Measurements from ENCODE around the gene UPF3A. TPM values are rescaled to one million over a fixed set of nuclear protein-coding genes. Genes with fewer than 3 reads are reported as not detected.

UPF3A gene, protein sequence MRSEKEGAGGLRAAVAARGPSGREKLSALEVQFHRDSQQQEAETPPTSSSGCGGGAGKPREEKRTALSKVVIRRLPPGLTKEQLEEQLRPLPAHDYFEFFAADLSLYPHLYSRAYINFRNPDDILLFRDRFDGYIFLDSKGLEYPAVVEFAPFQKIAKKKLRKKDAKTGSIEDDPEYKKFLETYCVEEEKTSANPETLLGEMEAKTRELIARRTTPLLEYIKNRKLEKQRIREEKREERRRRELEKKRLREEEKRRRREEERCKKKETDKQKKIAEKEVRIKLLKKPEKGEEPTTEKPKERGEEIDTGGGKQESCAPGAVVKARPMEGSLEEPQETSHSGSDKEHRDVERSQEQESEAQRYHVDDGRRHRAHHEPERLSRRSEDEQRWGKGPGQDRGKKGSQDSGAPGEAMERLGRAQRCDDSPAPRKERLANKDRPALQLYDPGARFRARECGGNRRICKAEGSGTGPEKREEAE
- total RNA-seq = 10 to 100 TPM; 53.3 to 58.8 TPM

DNA sequence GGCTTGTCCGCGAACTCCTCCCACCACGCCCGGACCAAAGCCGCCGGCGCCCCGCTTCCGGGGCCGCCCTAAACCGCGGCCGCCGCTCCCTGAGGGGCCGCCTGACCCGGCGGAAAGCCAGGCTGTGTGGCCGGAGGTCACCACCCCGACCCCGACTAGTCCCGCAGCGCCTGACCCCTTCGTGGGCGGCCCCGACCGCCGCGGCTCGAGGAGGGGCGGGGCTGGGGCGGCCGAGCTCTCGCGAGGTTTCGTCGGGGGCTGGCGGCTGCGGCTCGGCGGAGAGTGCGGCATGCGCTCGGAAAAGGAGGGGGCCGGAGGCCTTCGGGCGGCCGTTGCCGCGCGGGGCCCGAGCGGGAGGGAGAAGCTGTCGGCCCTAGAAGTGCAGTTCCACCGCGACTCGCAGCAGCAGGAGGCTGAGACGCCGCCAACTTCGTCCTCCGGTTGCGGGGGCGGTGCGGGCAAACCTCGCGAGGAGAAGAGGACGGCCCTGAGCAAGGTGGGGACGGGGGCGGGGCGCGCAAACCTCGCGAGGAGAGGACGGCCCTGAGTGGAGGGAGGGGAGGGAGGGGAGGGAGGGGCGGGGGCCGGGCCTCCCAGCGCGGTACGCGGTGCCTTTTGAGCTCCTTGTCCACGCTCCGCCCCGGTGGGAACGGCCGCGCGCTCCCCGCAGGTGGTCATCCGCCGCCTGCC, at the start of gene UPF3A:
Gene UPF3A (plus strand): TSS at position 251 of the 690 bp plus-strand sequence. CDS start 39 bp downstream, at position 290.
- ATAC-seq = peak; percentile 85
- peaks cover 49% of the 10 kb centered on the region for H3K4me1 Mint-ChIP-seq (ENCODE audit: low read depth)
- peak; percentile 92 for DNase-seq
- CTCF ChIA-PET = interaction anchor here (0.6 to 1.0 kb wide), 2 partner anchors 44 to 58 kb away, joined by 3 read pairs; no protein-coding TSS in a partner anchor
- H3K4me3 Mint-ChIP-seq = peak within 1 kb of the TSS; percentile 80
- H3K27me3 Mint-ChIP-seq (ENCODE audit: low read depth) = no peaks in the 10 kb centered on the region
- no peaks in the 10 kb centered on the region for H3K9me3 Mint-ChIP-seq (ENCODE audit: insufficient read depth)
- peak within 1 kb of the TSS; percentile 94 for H3K27ac Mint-ChIP-seq
- POLR2A ChIA-PET = interaction anchor here (0.7 to 2.0 kb wide), 5 partner anchors 25 to 60 kb away, joined by 3 to 5 read pairs (median 3); no protein-coding TSS in a partner anchor
- peaks cover 41% of the 10 kb centered on the region for H3K36me3 Mint-ChIP-seq (ENCODE audit: low read depth)

DNA sequence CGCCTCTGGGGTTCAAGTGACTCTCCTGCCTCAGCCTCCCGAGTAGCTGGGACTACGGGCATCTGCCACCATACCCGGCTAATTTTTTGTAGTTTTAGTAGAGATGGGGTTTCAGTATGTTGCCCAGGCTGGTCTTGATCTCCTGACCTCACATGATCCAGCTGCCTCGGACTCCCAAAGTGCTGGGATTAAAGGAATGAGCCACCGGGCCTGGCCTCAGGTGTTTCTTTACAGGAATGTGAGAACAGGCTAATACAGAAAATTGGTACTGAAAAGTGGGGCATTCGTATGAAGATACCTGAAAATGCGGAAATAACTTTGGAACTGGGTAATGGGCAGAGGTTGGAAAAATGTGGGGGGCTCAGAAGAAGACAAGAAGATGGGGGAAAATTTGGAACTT, 49.5 kb upstream of the UPF3A start:
- CTCF ChIA-PET = no interaction called here

GRCh38 chr13:114234266-114234644, 47.1 kb upstream of the UPF3A start:
- ChIA-PET POLR2A (no interaction called here), CTCF (no interaction called here)
- DNase-seq = no peak
- H3K9me3 Mint-ChIP-seq (ENCODE audit: insufficient read depth) = no peaks in the 10 kb centered on the region
- H3K36me3 Mint-ChIP-seq (ENCODE audit: low read depth) = peaks cover 23% of the 10 kb centered on the region
- peak overlapping the region; percentile 71 for H3K27ac Mint-ChIP-seq
- peaks cover 24% of the 10 kb centered on the region for H3K4me1 Mint-ChIP-seq (ENCODE audit: low read depth)
- ATAC-seq = no peak
- H3K27me3 Mint-ChIP-seq (ENCODE audit: low read depth) = peaks cover 13% of the 10 kb centered on the region
- peak overlapping the region; percentile 86 for H3K4me3 Mint-ChIP-seq

More for the DNA sequence above, 49.5 kb upstream of the UPF3A start:
- no peak for DNase-seq
- H3K9me3 Mint-ChIP-seq (ENCODE audit: insufficient read depth) = no peaks in the 10 kb centered on the region
- POLR2A ChIA-PET = no interaction called here
- peaks cover 6% of the 10 kb centered on the region for H3K36me3 Mint-ChIP-seq (ENCODE audit: low read depth)
- H3K27me3 Mint-ChIP-seq (ENCODE audit: low read depth) = peaks cover 22% of the 10 kb centered on the region
- H3K4me3 Mint-ChIP-seq = no peak overlapping the region
- H3K27ac Mint-ChIP-seq = no peak overlapping the region
- ATAC-seq = no peak
- peaks cover 21% of the 10 kb centered on the region for H3K4me1 Mint-ChIP-seq (ENCODE audit: low read depth)

GRCh38 chr13:114234645-114235421, 46.6 kb upstream of the UPF3A start, which contains the start of gene CDC16:
Gene CDC16, plus strand, starts transcription at chr13:114234897. Its CDS starts 188 bp downstream, at chr13:114235085.
- Mint-ChIP-seq H3K4me1 (ENCODE audit: low read depth) (peaks cover 24% of the 10 kb centered on the region), H3K4me3 (peak within 1 kb of the TSS; percentile 86), H3K36me3 (ENCODE audit: low read depth) (peaks cover 27% of the 10 kb centered on the region), H3K9me3 (ENCODE audit: insufficient read depth) (no peaks in the 10 kb centered on the region), H3K27me3 (ENCODE audit: low read depth) (peaks cover 13% of the 10 kb centered on the region), H3K27ac (peak within 1 kb of the TSS; percentile 71)
- DNase-seq (peak; percentile 90), ATAC-seq (peak; percentile 94)
- CTCF ChIA-PET = interaction anchor here (0.7 to 1.0 kb wide), 2 partner anchors 9 to 266 kb away, joined by 3 to 4 read pairs; no protein-coding TSS in a partner anchor
- POLR2A ChIA-PET = no interaction called here

DNA sequence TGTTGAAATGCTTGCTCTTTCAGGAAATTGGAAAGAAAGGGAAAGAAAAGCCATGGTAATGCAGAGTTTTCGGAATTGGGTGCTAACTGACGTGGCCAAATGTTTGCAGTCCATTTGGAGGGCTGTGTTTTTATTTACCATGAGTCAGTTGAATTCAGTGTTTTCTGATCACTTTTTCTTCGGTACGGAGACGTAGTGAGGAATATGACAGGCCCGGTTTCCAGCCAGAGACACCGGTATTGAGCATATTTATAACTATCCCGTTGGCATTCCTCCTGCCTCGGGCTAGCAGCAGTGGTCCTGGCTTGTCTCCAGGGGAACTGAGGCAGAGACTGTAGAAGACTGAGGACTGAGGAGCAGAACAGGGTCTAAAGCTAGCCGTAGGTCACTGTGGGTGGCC, 45.7 kb upstream of the UPF3A start:
- Mint-ChIP-seq H3K4me3 (peak overlapping the region; percentile 86), H3K27me3 (ENCODE audit: low read depth) (peaks cover 7% of the 10 kb centered on the region), H3K36me3 (ENCODE audit: low read depth) (peaks cover 28% of the 10 kb centered on the region), H3K4me1 (ENCODE audit: low read depth) (peaks cover 24% of the 10 kb centered on the region), H3K9me3 (ENCODE audit: insufficient read depth) (no peaks in the 10 kb centered on the region), H3K27ac (peak overlapping the region; percentile 71)
- CTCF ChIA-PET = interaction anchor here (1.0 to 1.4 kb wide), 3 partner anchors 10 to 14 kb away, joined by 3 to 4 read pairs (median 3); no protein-coding TSS in a partner anchor
- POLR2A ChIA-PET = no interaction called here
- ATAC-seq = no peak
- no peak for DNase-seq

DNA sequence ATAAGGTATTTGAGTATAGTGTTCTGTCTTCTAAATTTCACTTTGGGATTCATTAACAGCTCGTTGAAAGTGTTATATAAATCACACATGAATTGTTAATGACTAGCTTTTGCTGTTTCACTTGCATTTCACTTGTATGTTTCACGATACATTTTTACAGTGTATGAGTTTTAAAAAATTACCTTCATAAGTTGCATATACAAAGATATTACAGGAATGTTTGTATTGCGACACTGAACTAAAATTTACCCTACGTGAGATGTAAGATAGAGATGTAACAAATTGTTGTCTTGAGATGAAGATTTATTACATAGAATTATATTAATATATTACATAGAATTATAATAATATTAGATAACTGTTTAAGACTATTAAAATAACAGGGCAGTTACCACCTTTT, 45.2 kb upstream of the UPF3A start:
- Mint-ChIP-seq H3K27ac (no peak overlapping the region), H3K9me3 (ENCODE audit: insufficient read depth) (no peaks in the 10 kb centered on the region), H3K27me3 (ENCODE audit: low read depth) (peaks cover 5% of the 10 kb centered on the region), H3K4me1 (ENCODE audit: low read depth) (peaks cover 24% of the 10 kb centered on the region), H3K36me3 (ENCODE audit: low read depth) (peaks cover 31% of the 10 kb centered on the region), H3K4me3 (peak overlapping the region; percentile 86)
- POLR2A ChIA-PET = interaction anchor here (0.8 kb wide), 1 partner anchor 43 kb away, joined by 4 read pairs; no protein-coding TSS in a partner anchor
- DNase-seq (no peak), ATAC-seq (no peak)
- CTCF ChIA-PET = interaction anchor here (1.0 to 1.4 kb wide), 3 partner anchors 9 to 14 kb away, joined by 3 to 4 read pairs (median 3); no protein-coding TSS in a partner anchor

DNA sequence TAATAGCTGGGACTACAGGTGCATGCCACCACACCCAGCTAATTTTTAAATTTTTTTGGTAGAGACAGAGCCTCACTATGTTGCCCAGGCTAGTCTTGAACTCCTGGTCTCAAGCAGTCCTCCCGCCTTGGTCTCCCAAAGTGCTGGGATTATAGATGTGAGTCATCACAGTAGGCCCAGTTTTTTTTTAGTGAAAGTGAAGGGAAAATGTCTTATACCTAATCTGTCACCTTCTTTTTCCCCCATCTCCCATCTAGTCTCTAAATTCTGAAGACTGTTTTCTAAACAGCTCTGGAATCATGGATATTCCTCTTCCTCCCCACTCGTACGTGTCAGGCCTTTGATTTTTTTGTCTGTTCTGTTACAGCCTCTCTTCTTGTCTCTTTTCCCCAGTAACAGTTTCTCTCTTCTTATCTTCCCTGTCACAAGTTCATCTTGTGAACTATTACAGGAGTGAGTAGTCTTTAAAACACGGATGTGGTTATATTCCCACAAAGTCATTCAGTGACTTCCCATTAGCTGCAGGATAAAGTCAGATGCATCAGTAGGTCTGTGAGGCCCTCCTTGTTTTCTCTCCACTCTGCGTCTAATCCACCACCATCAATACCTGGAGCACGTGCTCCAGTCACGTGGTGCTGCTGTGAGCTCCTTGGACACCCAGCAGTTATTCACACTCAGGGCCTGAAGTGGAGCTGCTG, 43.8 kb upstream of the UPF3A start:
- DNase-seq (no peak), ATAC-seq (no peak)
- Mint-ChIP-seq H3K27ac (peak overlapping the region; percentile 3), H3K4me1 (ENCODE audit: low read depth) (peaks cover 26% of the 10 kb centered on the region), H3K36me3 (ENCODE audit: low read depth) (peaks cover 43% of the 10 kb centered on the region), H3K4me3 (no peak overlapping the region), H3K27me3 (ENCODE audit: low read depth) (peaks cover 3% of the 10 kb centered on the region), H3K9me3 (ENCODE audit: insufficient read depth) (no peaks in the 10 kb centered on the region)
- POLR2A ChIA-PET = no interaction called here
- CTCF ChIA-PET = no interaction called here

DNA sequence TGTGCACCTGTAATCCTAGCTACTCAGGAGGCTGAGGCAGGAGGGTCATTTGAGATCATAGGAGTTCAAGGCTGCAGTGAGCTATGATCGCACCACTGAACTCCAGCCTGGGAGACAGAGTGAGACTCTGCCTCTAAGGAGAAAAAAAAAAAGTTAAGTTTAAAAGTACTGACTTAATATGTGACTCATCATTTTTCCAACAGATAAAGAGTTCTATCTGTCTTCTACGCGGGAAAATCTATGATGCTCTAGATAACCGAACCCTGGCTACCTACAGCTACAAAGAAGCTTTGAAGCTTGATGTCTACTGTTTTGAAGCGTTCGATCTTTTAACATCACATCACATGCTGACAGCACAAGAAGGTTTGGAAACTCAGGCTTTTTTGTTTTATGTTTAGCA, 39.5 kb upstream of the UPF3A start:
- CTCF ChIA-PET = no interaction called here
- POLR2A ChIA-PET = no interaction called here
- H3K36me3 Mint-ChIP-seq (ENCODE audit: low read depth) = peaks cover 75% of the 10 kb centered on the region
- H3K4me3 Mint-ChIP-seq = no peak overlapping the region
- H3K4me1 Mint-ChIP-seq (ENCODE audit: low read depth) = peaks cover 8% of the 10 kb centered on the region
- H3K27me3 Mint-ChIP-seq (ENCODE audit: low read depth) = no peaks in the 10 kb centered on the region
- H3K9me3 Mint-ChIP-seq (ENCODE audit: insufficient read depth) = no peaks in the 10 kb centered on the region
- DNase-seq (no peak), ATAC-seq (no peak)
- no peak overlapping the region for H3K27ac Mint-ChIP-seq

GRCh38 chr13:114243971-114244370, 37.4 kb upstream of the UPF3A start:
- Mint-ChIP-seq H3K27ac (no peak overlapping the region), H3K9me3 (ENCODE audit: insufficient read depth) (no peaks in the 10 kb centered on the region), H3K4me3 (no peak overlapping the region), H3K27me3 (ENCODE audit: low read depth) (no peaks in the 10 kb centered on the region), H3K36me3 (ENCODE audit: low read depth) (peaks cover 77% of the 10 kb centered on the region), H3K4me1 (ENCODE audit: low read depth) (peaks cover 2% of the 10 kb centered on the region)
- DNase-seq (no peak), ATAC-seq (no peak)
- ChIA-PET CTCF (no interaction called here), POLR2A (no interaction called here)

- no peaks in the 10 kb centered on the region for H3K9me3 Mint-ChIP-seq (ENCODE audit: insufficient read depth)
- peaks cover 74% of the 10 kb centered on the region for H3K36me3 Mint-ChIP-seq (ENCODE audit: low read depth)
- no peak for ATAC-seq
- no peak overlapping the region for H3K27ac Mint-ChIP-seq
- DNase-seq = no peak
- H3K4me1 Mint-ChIP-seq (ENCODE audit: low read depth) = peaks cover 2% of the 10 kb centered on the region
- CTCF ChIA-PET = no interaction called here
- no peaks in the 10 kb centered on the region for H3K27me3 Mint-ChIP-seq (ENCODE audit: low read depth)
- POLR2A ChIA-PET = no interaction called here
- no peak overlapping the region for H3K4me3 Mint-ChIP-seq
These were observed 36.8 kb upstream of the UPF3A start for GRCh38 chr13:114244637-114245036.

GRCh38 chr13:114248011-114248410, 33.4 kb upstream of the UPF3A start:
- POLR2A ChIA-PET = no interaction called here

More at GRCh38 chr13:114248011-114248410, 33.4 kb upstream of the UPF3A start:
- peaks cover 71% of the 10 kb centered on the region for H3K36me3 Mint-ChIP-seq (ENCODE audit: low read depth)
- CTCF ChIA-PET = no interaction called here
- H3K27ac Mint-ChIP-seq = no peak overlapping the region
- ATAC-seq (no peak), DNase-seq (no peak)
- H3K4me3 Mint-ChIP-seq = no peak overlapping the region
- no peaks in the 10 kb centered on the region for H3K27me3 Mint-ChIP-seq (ENCODE audit: low read depth)
- no peaks in the 10 kb centered on the region for H3K4me1 Mint-ChIP-seq (ENCODE audit: low read depth)
- H3K9me3 Mint-ChIP-seq (ENCODE audit: insufficient read depth) = no peaks in the 10 kb centered on the region

All from activated CD8-positive, alpha-beta T cell treated with anti-CD3 and anti-CD28 coated beads, Interleukin-2, amount 10 ng/mL, durations not matched to agents 7 days and 5 days (primary cell).